GM13976 (cell line): Measurements from ENCODE around the gene MTHFSD.

ENCODE experiments used
- DNase-seq: peaks from one replicate; pipeline ENCODE4 v3.0.0; 2012; ENCODE audit warnings: low spot score
- in situ Hi-C: fragments of 300-500 bp; cut with MboI; formaldehyde crosslinking; loops from one replicate; pipeline ENCODE4 v1.12.0; 2022; ENCODE audit warnings: low sequenced_read_pairs, mixed read lengths, inconsistent platforms; ENCODE audit not compliant: unreplicated experiment
- TF ChIP-seq, protein P1 (sequence below): IDR thresholded peaks from 2 replicates; pipeline ENCODE4 v1.5.1; 2012; ENCODE audit warnings: borderline replicate concordance, mild to moderate bottlenecking; ENCODE audit not compliant: insufficient read depth; ENCODE audit errors: extremely low read depth, missing control alignments, control extremely low read depth

Gene MTHFSD, protein sequence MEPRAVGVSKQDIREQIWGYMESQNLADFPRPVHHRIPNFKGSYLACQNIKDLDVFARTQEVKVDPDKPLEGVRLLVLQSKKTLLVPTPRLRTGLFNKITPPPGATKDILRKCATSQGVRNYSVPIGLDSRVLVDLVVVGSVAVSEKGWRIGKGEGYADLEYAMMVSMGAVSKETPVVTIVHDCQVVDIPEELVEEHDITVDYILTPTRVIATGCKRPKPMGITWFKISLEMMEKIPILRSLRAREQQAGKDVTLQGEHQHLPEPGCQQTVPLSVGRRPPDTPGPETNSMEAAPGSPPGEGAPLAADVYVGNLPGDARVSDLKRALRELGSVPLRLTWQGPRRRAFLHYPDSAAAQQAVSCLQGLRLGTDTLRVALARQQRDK

DNA sequence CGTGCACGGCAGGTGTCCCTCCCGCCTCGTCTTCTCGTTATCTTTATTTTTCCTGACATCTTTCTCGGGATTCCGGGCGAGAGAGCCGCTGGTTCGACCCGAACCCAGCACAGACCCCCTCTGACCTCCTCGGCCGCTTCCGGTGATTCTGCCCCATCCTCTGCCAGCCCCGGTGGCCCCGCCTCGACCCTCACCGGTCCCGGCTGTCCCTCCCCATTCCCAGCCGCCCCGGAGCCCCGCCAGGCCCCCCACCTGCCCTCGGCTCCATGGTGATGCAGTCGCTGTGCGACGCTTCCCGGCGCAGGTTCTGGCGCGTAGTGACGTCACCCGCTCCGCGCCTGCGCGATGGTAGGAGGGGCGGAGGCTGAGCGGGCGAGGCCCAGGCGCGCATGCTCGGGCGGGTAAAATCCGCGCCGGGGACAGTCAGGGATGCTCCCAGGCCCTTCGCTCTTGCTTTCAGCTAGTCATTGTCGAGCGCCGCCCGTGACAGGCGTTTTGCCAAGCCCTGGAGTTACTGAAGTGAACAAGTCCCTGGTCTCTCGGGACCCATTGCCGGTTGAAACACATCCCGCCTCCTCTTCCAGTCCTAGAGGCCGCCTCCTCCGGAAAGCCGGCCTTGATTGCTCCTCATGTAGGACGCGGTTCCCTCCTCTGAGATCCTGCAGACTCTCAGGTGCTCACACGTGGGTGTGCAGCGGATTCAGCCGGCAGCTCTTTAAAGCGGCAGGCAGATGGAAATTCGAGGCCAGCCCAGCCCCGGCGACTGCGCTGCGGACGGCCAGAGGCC, at the start of gene MTHFSD:
MTHFSD (minus strand) TSS at position 319 of the 787 bp plus-strand sequence; CDS start at position 268, 51 bp downstream.
- DNase-seq = peak; percentile 99
- in situ Hi-C loops = loop anchor here (25.0 kb wide), 1 partner anchor 732 kb away; no protein-coding TSS in a partner anchor
- TF ChIP-seq, protein P1, sequence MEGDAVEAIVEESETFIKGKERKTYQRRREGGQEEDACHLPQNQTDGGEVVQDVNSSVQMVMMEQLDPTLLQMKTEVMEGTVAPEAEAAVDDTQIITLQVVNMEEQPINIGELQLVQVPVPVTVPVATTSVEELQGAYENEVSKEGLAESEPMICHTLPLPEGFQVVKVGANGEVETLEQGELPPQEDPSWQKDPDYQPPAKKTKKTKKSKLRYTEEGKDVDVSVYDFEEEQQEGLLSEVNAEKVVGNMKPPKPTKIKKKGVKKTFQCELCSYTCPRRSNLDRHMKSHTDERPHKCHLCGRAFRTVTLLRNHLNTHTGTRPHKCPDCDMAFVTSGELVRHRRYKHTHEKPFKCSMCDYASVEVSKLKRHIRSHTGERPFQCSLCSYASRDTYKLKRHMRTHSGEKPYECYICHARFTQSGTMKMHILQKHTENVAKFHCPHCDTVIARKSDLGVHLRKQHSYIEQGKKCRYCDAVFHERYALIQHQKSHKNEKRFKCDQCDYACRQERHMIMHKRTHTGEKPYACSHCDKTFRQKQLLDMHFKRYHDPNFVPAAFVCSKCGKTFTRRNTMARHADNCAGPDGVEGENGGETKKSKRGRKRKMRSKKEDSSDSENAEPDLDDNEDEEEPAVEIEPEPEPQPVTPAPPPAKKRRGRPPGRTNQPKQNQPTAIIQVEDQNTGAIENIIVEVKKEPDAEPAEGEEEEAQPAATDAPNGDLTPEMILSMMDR = no peak

DNA sequence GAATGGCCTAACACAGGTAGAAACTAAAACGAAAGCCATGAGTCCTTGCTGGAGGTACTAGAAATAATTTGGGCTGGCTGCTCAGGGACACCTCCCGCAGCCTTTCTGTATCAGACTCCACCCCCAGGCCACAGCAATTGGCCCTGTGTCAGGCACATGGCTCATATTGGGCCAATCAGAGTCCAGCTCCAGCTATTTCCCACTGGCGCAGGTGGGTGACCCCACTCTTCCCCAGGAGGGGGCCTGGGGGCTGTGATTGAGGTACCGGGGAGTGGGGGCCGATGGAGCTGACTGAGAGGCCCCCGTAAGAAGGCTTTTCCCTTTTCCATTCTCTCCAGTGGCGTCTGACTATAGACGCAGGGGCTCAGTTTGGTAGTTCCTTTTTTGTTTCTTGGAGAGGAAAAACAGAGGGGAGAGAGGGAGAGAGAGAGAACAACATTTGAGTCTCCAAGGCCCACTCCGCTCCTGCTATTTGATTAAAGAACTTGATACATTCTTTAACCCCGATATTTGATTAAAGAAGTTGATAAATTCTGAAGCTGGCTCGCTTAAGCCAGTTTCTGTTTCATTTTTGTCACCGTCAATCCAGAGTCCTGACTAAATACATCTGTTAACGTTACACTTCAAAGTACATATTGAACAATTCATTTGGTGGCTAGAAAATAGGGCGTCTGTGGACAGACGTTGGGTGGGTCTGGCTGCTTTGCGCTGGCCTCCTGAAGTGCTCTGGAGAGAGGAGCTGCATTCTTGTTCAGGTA, 49.6 kb upstream of the MTHFSD start:
- in situ Hi-C loops = no loop called here

DNA sequence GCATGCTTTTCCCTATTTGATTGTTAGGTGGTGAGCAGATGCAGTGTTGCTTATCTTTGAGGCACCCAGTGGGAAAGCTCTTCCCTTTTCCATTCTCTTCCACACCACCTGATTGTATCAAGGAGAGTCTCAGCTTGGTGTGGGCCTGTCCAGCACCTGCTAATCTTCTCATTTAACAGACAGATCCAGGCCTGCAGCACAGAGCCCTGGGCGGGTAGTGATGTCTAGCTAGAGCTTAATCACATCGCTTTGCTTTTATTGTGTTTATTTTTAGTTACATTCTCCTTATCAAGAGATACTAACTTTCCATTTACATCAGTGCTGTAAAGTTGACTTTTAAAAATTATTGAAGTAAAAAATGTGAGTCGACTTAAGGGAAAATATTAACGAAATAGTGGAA, 47.5 kb upstream of the MTHFSD start:
- in situ Hi-C loops = no loop called here
- TF ChIP-seq, protein P1 = no peak
- DNase-seq = no peak

More for the DNA sequence above, 49.6 kb upstream of the MTHFSD start:
- TF ChIP-seq, protein P1 = no peak
- peak; percentile 73 for DNase-seq

DNA sequence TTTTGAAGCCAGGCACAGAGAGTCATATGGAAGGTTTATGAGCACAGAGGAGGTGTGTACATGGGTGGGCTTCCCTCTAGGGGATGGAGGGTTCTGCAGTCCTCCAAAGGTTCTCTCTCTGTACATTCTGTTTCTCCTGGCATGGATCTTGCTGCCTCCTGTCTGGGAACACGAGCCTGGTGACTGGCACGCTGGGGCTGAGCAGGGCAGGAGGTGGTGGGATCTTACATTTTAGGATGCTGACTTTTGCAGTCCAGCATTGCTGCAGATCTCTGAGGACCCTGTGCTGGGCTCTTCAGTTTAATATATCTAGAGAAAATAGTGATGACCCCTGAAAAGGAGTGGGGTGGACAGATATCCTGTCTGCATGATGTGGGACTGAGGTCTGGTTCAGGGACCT, 46.3 kb upstream of the MTHFSD start:
- TF ChIP-seq, protein P1 = no peak
- no peak for DNase-seq

DNA sequence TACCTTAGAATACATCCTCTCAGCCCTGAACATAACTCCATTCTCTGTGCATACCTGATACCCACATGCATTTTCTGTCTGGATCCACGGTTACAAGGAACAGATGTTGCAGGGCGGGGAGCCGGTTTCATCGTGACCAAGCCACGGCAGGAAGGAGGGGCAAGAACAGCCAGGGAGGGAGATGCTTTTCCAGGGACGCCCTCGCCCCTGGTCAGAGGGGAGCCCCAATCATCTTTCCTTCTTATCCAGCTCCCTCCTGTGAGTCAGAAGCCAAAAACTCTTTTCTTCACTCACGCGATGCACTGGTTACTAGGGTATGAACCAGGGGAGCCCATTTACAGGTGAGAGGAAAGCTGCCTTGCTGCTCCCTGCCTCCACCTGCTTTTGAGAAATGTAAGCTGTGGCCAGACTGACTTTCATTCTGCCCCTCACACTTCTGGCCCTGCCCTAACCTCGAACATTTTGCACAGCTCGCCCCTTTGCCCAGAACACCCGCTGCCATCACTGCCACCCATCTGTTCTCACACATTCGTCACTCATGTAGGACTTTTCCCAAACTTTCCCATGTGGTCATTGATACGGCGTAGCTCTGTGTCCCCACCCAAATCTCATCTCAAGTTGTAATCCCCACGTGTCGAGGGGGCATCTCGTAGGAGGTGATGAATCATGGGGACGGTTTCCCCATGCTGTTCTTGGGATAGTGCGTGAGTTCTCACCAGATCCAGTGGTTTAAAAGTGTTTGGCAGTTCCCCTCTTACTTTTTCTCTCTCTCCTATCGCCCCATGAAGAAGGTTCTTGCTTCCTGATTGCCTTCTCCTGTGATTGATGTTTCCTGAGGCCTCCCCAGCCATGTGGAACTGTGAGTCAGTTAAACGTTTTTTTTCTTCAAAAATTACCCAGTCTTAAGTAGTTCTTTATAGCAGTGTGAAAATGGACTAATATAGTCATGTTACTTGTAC, 43.9 kb upstream of the MTHFSD start:
- no peak for DNase-seq
- in situ Hi-C loops = no loop called here
- TF ChIP-seq, protein P1 = no peak

More for the DNA sequence above, 46.3 kb upstream of the MTHFSD start:
- in situ Hi-C loops = no loop called here
